GM12878 (cell line): Measurements from ENCODE around the gene AFAP1. TPM values are rescaled to one million over a fixed set of nuclear protein-coding genes. Genes with fewer than 3 reads are reported as not detected.

Experiments used
- ATAC-seq: fragments of 200-7000 bp; cut with Tn5 transposase; 3 replicates; pipeline ENCODE4 v1.9.1; 2020; ENCODE audit warnings: mild to moderate bottlenecking, moderate library complexity
- BruUV-seq: library from RNA; stranded (reverse); fragments of 400-500 nt; replicated peaks from 2 replicates; lab custom pipeline; 2021; lab: Mats Ljungman, UMichigan
- CTCF ChIA-PET: fragments of 300-600 bp; sonication (Branson Sonifier 250); formaldehyde crosslinking; extraction: SDS; loops from one replicate; lab custom pipeline; 2021; ENCODE audit warnings: inconsistent platforms; lab: Yijun Ruan, JAX
- POLR2A ChIA-PET: fragments of 350-600 bp; formaldehyde crosslinking; extraction: SDS; loops from one replicate; lab custom pipeline; 2021; ENCODE audit warnings: inconsistent platforms; lab: Charles Lee
- RAD21 ChIA-PET: fragments of 300-600 bp; sonication (Branson Sonifier 250); formaldehyde crosslinking; loops from one replicate; lab custom pipeline; 2023; ENCODE audit warnings: antibody characterized with exemption; ENCODE audit not compliant: unreplicated experiment; lab: Charles Lee
- SMC1A ChIA-PET: fragments of 300-600 bp; sonication (Branson Sonifier 250); formaldehyde crosslinking; loops from one replicate; lab custom pipeline; 2023; ENCODE audit not compliant: unreplicated experiment, uncharacterized antibody; lab: Charles Lee
- DNase-seq: peaks from one replicate; pipeline ENCODE4 v3.0.0-alpha.2; 2011; ENCODE audit warnings: low read depth, low spot score
- FAIRE-seq: peaks from 3 replicates; lab custom pipeline; 2011; peaks lifted over from hg19 to GRCh38; lab: Jason Lieb, UNC
- H2AFZ ChIP-seq: 2 replicates; pipeline ENCODE4 v1.6.0; 2011; ENCODE audit warnings: low read depth, low read length, control low read depth; ENCODE audit not compliant: control insufficient read depth
- H3K27ac ChIP-seq: 2 replicates; pipeline ENCODE4 v1.5.1; 2011; ENCODE audit warnings: control low read depth; ENCODE audit not compliant: control insufficient read depth, insufficient read depth
- H3K27me3 ChIP-seq, 2 experiments: replicated peaks in 1 of 2; 2 replicates each; pipeline versions ENCODE4 v1.6.0 to v1.6.1; 2011; ENCODE audit warnings: low read length in 1 of 2; ENCODE audit not compliant: control insufficient read depth in 2 of 2, insufficient read depth in 2 of 2
- H3K36me3 ChIP-seq, 2 experiments: 2 replicates each; pipeline ENCODE4 v1.5.1; 2011; ENCODE audit warnings: low read length in 1 of 2; ENCODE audit not compliant: control insufficient read depth in 2 of 2, insufficient read depth in 2 of 2
- H3K4me1 ChIP-seq: 2 replicates; pipeline ENCODE4 v1.6.1; 2011; ENCODE audit warnings: mild to moderate bottlenecking, low read length, moderate library complexity, mixed read lengths; ENCODE audit not compliant: control insufficient read depth, insufficient read depth
- H3K4me2 ChIP-seq: 2 replicates; pipeline ENCODE4 v1.6.0; 2011; ENCODE audit warnings: control low read depth; ENCODE audit not compliant: control insufficient read depth, insufficient read depth
- H3K4me3 ChIP-seq: fragments of 200-600 bp; sonication (generic); 2 replicates; pipeline ENCODE4 v1.5.1; 2016
- H3K79me2 ChIP-seq: 2 replicates; pipeline ENCODE4 v1.6.0; 2011; ENCODE audit warnings: low read length; ENCODE audit not compliant: control insufficient read depth, insufficient read depth
- H3K9ac ChIP-seq: 2 replicates; pipeline ENCODE4 v1.8.0; 2011; ENCODE audit warnings: low read length, control low read depth, mixed read lengths; ENCODE audit not compliant: control insufficient read depth, insufficient read depth
- H3K9me3 ChIP-seq: replicated peaks from 3 replicates; pipeline ENCODE4 v1.5.1; 2011; ENCODE audit warnings: mild to moderate bottlenecking, low read length; ENCODE audit not compliant: control insufficient read depth, insufficient read depth
- H4K20me1 ChIP-seq: 2 replicates; pipeline ENCODE4 v1.6.0; 2011; ENCODE audit not compliant: control insufficient read depth, insufficient read depth
- ASH2L ChIP-seq: fragments of 300-600, 200-600 bp; sonication (generic); IDR thresholded peaks from 2 replicates; pipeline ENCODE4 v1.6.1; 2017; ENCODE audit warnings: low read depth, mild to moderate bottlenecking, borderline replicate concordance
- DPF2 ChIP-seq: fragments of 450-650 bp; IDR thresholded peaks from 2 replicates; pipeline ENCODE4 v1.6.1; 2017; ENCODE audit warnings: mild to moderate bottlenecking
- HDAC2 ChIP-seq: fragments of 200-600 bp; sonication (generic); IDR thresholded peaks from 2 replicates; pipeline ENCODE4 v1.6.1; 2017
- ZBTB4 ChIP-seq: fragments of 450-650 bp; formaldehyde crosslinking; IDR thresholded peaks from 2 replicates; pipeline ENCODE4 v1.4.0; 2022; ENCODE audit warnings: mild to moderate bottlenecking, moderate library complexity
- WGBS: methylation state at CpG from one replicate; pipeline ENCODE4 v1.1.6; 2016; ENCODE audit warnings: low lambda C conversion rate; ENCODE audit not compliant: insufficient replicate concordance, insufficient coverage; ENCODE audit errors: missing lambda C conversion rate; 5-methylcytosine and 5-hydroxymethylcytosine counted together
- in situ Hi-C: fragments of 300-500 bp; cut with MboI; formaldehyde crosslinking; loops from 9 replicates; pipeline ENCODE4 v1.14.3; 2018; ENCODE audit warnings: mixed read lengths
- intact Hi-C: fragments of 100-400 bp; cut with micrococcal nuclease; formaldehyde crosslinking; loops from one replicate; pipeline ENCODE4 v1.14.2; 2022; ENCODE audit not compliant: unreplicated experiment
- polyA plus RNA-seq, 11 experiments: library from polyadenylated mRNA; depleted of rRNA in 4 of 11; unstranded in 6 of 11; stranded (reverse) in 5 of 11; fragments of >200 nt; fragmentation: Nextera tagmentation in 4 of 11; fragmentation: Illumina TruSeq in 1 of 11; extraction: Ambion mirVana in 4 of 11; extraction: Trizol in 1 of 11; gene quantifications; 1 replicate in 1 of 11; 2 replicates in 10 of 11; pipeline versions ENCODE4 v1.2.1 to v1.2.3, GENCODE V29; 2011 to 2016; ENCODE audit warnings: inconsistent platforms in 2 of 11, missing spikeins in 2 of 11, low read depth in 1 of 11
- total RNA-seq, 4 experiments: library from RNA; depleted of rRNA in 3 of 4; stranded (reverse); fragments of >200 nt in 3 of 4; fragmentation: Illumina TruSeq in 1 of 4; extraction: Trizol in 1 of 4; gene quantifications; 2 replicates each; pipeline versions ENCODE4 v1.2.1 to v1.2.3, GENCODE V29; 2013 to 2021
- TF ChIP-seq, protein P1 (sequence below): IDR thresholded peaks from 2 replicates; pipeline ENCODE4 v1.6.1; 2012; ENCODE audit warnings: low read depth, low read length, improper control_type of control experiment
- TF ChIP-seq, protein P2 (sequence below): fragments of 450-650 bp; IDR thresholded peaks from 2 replicates; pipeline ENCODE4 v1.6.1; 2017; ENCODE audit warnings: mild to moderate bottlenecking

AFAP1 gene
- total and polyA plus RNA-seq, 10 of the 15 experiments (the other 5 are each of a cell fraction or from before 2014, with no cell fraction given) = 0.02 to 0.23 (median 0.09) TPM; not detected in 1

GRCh38 chr4:7855731-7856130 is 83.9 kb downstream of the AFAP1 start:
- SMC1A ChIA-PET = no interaction called here
- WGBS = 20% methylated on average over 10 of the region's 10 CpGs
- TF ChIP-seq, protein P1, sequence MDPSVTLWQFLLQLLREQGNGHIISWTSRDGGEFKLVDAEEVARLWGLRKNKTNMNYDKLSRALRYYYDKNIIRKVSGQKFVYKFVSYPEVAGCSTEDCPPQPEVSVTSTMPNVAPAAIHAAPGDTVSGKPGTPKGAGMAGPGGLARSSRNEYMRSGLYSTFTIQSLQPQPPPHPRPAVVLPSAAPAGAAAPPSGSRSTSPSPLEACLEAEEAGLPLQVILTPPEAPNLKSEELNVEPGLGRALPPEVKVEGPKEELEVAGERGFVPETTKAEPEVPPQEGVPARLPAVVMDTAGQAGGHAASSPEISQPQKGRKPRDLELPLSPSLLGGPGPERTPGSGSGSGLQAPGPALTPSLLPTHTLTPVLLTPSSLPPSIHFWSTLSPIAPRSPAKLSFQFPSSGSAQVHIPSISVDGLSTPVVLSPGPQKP = no peak
- TF ChIP-seq DPF2 (no peak), HDAC2 (no peak), ASH2L (no peak), ZBTB4 (CRISPR knock-in tag) (no peak)
- TF ChIP-seq, protein P2, sequence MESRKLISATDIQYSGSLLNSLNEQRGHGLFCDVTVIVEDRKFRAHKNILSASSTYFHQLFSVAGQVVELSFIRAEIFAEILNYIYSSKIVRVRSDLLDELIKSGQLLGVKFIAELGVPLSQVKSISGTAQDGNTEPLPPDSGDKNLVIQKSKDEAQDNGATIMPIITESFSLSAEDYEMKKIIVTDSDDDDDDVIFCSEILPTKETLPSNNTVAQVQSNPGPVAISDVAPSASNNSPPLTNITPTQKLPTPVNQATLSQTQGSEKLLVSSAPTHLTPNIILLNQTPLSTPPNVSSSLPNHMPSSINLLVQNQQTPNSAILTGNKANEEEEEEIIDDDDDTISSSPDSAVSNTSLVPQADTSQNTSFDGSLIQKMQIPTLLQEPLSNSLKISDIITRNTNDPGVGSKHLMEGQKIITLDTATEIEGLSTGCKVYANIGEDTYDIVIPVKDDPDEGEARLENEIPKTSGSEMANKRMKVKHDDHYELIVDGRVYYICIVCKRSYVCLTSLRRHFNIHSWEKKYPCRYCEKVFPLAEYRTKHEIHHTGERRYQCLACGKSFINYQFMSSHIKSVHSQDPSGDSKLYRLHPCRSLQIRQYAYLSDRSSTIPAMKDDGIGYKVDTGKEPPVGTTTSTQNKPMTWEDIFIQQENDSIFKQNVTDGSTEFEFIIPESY = no peak

More at GRCh38 chr4:7855731-7856130, 83.9 kb downstream of the AFAP1 start:
- in situ Hi-C loops (no loop called here), intact Hi-C loops (no loop called here)
- Histone ChIP-seq H3K9me3 (no peaks in the 10 kb centered on the region), H3K27ac (no peak overlapping the region), H3K4me2 (no peak overlapping the region), H3K9ac (no peak overlapping the region), H3K4me3 (no peak overlapping the region), H3K79me2 (no peaks in the 10 kb centered on the region), H3K4me1 (no peaks in the 10 kb centered on the region), H2AFZ (no peak overlapping the region), H4K20me1 (no peaks in the 10 kb centered on the region), H3K36me3 (no peaks in the 10 kb centered on the region), H3K27me3 (no peaks in the 10 kb centered on the region; a peak in 2 of 4 replicates)
- DNase-seq = no peak
- no peak for FAIRE-seq
- ChIA-PET CTCF (no interaction called here), POLR2A (no interaction called here), RAD21 (no interaction called here)
- no TSS peak for BruUV-seq
- no peak for ATAC-seq
